ENCODE measurements around the gene DUOX1.

DUOX1 gene

GRCh38 chr15:45174069-45174468 is 44.3 kb downstream of the DUOX1 start:
- FAIRE-seq (no peak), DNase-seq (ENCODE audit: insufficient read length, low spot score) (no peak)
- no peak for TF ChIP-seq TAF1 (IDR thresholded peaks at IDR 0.05; ENCODE audit: low read depth, low read length)
- no peak for TF ChIP-seq POLR2AphosphoS5 (IDR thresholded peaks at IDR 0.05; ENCODE audit: low read depth, low read length)
- TF ChIP-seq POU2F2 (IDR thresholded peaks at IDR 0.05; ENCODE audit: low read depth, low read length): no peak
- TF ChIP-seq SPI1 (IDR thresholded peaks at IDR 0.05; ENCODE audit: low read depth, low read length): no peak
- TF ChIP-seq PAX5 (IDR thresholded peaks at IDR 0.05; ENCODE audit: insufficient read depth, low read length, severe bottlenecking): no peak
- no peak for TF ChIP-seq POLR2A (IDR thresholded peaks at IDR 0.05; ENCODE audit: low read depth, low read length)

GRCh38 chr15:45174577-45174976 is 44.8 kb downstream of the DUOX1 start:
- TF ChIP-seq POLR2AphosphoS5 (IDR thresholded peaks at IDR 0.05; ENCODE audit: low read depth, low read length) (no peak), PAX5 (IDR thresholded peaks at IDR 0.05; ENCODE audit: insufficient read depth, low read length, severe bottlenecking) (no peak), POU2F2 (IDR thresholded peaks at IDR 0.05; ENCODE audit: low read depth, low read length) (no peak), POLR2A (IDR thresholded peaks at IDR 0.05; ENCODE audit: low read depth, low read length) (no peak), SPI1 (IDR thresholded peaks at IDR 0.05; ENCODE audit: low read depth, low read length) (no peak), TAF1 (IDR thresholded peaks at IDR 0.05; ENCODE audit: low read depth, low read length) (no peak)
- DNase-seq (ENCODE audit: insufficient read length, low spot score) (no peak), FAIRE-seq (no peak)

- FAIRE-seq (no peak), DNase-seq (ENCODE audit: insufficient read length, low spot score) (no peak)
- TF ChIP-seq SPI1 (IDR thresholded peaks at IDR 0.05; ENCODE audit: low read depth, low read length): no peak
Observed at GRCh38 chr15:45177285-45177684, 47.5 kb downstream of the DUOX1 start.

- DNase-seq (ENCODE audit: insufficient read length, low spot score): no peak
- FAIRE-seq: peak; percentile 57
- no peak for TF ChIP-seq POU2F2 (IDR thresholded peaks at IDR 0.05; ENCODE audit: low read depth, low read length)
- no peak for TF ChIP-seq TAF1 (IDR thresholded peaks at IDR 0.05; ENCODE audit: low read depth, low read length)
- TF ChIP-seq SPI1 (IDR thresholded peaks at IDR 0.05; ENCODE audit: low read depth, low read length): no peak
- no peak for TF ChIP-seq PAX5 (IDR thresholded peaks at IDR 0.05; ENCODE audit: insufficient read depth, low read length, severe bottlenecking)
- no peak for TF ChIP-seq POLR2A (IDR thresholded peaks at IDR 0.05; ENCODE audit: low read depth, low read length)
- TF ChIP-seq POLR2AphosphoS5 (IDR thresholded peaks at IDR 0.05; ENCODE audit: low read depth, low read length): no peak; the same call in 1 of the 2 replicates
Observed at GRCh38 chr15:45179221-45179985, 49.6 kb downstream of the DUOX1 start.

DNA sequence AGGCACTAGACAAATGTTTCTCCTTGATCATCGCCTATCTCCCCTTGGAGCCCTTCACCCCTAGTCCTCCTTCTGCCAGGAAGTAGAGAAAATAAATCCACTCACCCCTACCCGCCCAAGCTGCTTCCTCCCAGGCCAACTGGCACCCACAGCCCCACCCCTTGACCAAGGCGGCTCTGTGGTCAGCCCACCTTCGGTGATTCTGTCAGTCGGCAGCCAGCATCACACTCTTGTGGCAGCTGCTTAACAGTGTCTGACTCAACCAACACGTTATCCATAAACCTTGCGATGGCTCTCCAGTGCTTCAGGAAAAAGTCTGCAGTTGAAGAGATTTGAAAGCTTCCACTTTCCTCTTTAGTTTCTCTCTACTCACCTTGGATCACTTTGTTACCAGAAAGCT is 50.4 kb downstream of the DUOX1 start:
- FAIRE-seq (no peak), DNase-seq (ENCODE audit: insufficient read length, low spot score) (no peak)
- TF ChIP-seq SPI1 (IDR thresholded peaks at IDR 0.05; ENCODE audit: low read depth, low read length) (no peak), POU2F2 (IDR thresholded peaks at IDR 0.05; ENCODE audit: low read depth, low read length) (no peak), POLR2A (IDR thresholded peaks at IDR 0.05; ENCODE audit: low read depth, low read length) (no peak), TAF1 (IDR thresholded peaks at IDR 0.05; ENCODE audit: low read depth, low read length) (no peak), PAX5 (IDR thresholded peaks at IDR 0.05; ENCODE audit: insufficient read depth, low read length, severe bottlenecking) (no peak), POLR2AphosphoS5 (IDR thresholded peaks at IDR 0.05; ENCODE audit: low read depth, low read length) (no peak)

GRCh38 chr15:45180648-45181436 is 51.0 kb downstream of the DUOX1 start:
- FAIRE-seq: no peak
- no peak for DNase-seq (ENCODE audit: insufficient read length, low spot score)
- TF ChIP-seq POLR2AphosphoS5 (IDR thresholded peaks at IDR 0.05; ENCODE audit: low read depth, low read length): no peak
- no peak for TF ChIP-seq TAF1 (IDR thresholded peaks at IDR 0.05; ENCODE audit: low read depth, low read length)
- no peak for TF ChIP-seq PAX5 (IDR thresholded peaks at IDR 0.05; ENCODE audit: insufficient read depth, low read length, severe bottlenecking)
- TF ChIP-seq POLR2A (IDR thresholded peaks at IDR 0.05; ENCODE audit: low read depth, low read length): no peak
- no peak for TF ChIP-seq POU2F2 (IDR thresholded peaks at IDR 0.05; ENCODE audit: low read depth, low read length)
- no peak for TF ChIP-seq SPI1 (IDR thresholded peaks at IDR 0.05; ENCODE audit: low read depth, low read length)

- TF ChIP-seq PAX5 (IDR thresholded peaks at IDR 0.05; ENCODE audit: insufficient read depth, low read length, severe bottlenecking) (no peak), TAF1 (IDR thresholded peaks at IDR 0.05; ENCODE audit: low read depth, low read length) (no peak), SPI1 (IDR thresholded peaks at IDR 0.05; ENCODE audit: low read depth, low read length) (no peak), POU2F2 (IDR thresholded peaks at IDR 0.05; ENCODE audit: low read depth, low read length) (no peak), POLR2A (IDR thresholded peaks at IDR 0.05; ENCODE audit: low read depth, low read length) (no peak), POLR2AphosphoS5 (IDR thresholded peaks at IDR 0.05; ENCODE audit: low read depth, low read length) (no peak)
- no peak for FAIRE-seq
- DNase-seq (ENCODE audit: insufficient read length, low spot score): no peak
Observed at GRCh38 chr15:45181491-45182285, 51.9 kb downstream of the DUOX1 start.

- DNase-seq (ENCODE audit: insufficient read length, low spot score) (no peak), FAIRE-seq (no peak)
- TF ChIP-seq SPI1 (IDR thresholded peaks at IDR 0.05; ENCODE audit: low read depth, low read length): no peak
- no peak for TF ChIP-seq POLR2AphosphoS5 (IDR thresholded peaks at IDR 0.05; ENCODE audit: low read depth, low read length)
- TF ChIP-seq POU2F2 (IDR thresholded peaks at IDR 0.05; ENCODE audit: low read depth, low read length): no peak
- TF ChIP-seq PAX5 (IDR thresholded peaks at IDR 0.05; ENCODE audit: insufficient read depth, low read length, severe bottlenecking): no peak
- TF ChIP-seq TAF1 (IDR thresholded peaks at IDR 0.05; ENCODE audit: low read depth, low read length): no peak
- no peak for TF ChIP-seq POLR2A (IDR thresholded peaks at IDR 0.05; ENCODE audit: low read depth, low read length)
Observed at GRCh38 chr15:45182996-45183395, 53.2 kb downstream of the DUOX1 start.

- DNase-seq (ENCODE audit: insufficient read length, low spot score) (no peak), FAIRE-seq (no peak)
- TF ChIP-seq POLR2A (IDR thresholded peaks at IDR 0.05; ENCODE audit: low read depth, low read length): no peak
- TF ChIP-seq POU2F2 (IDR thresholded peaks at IDR 0.05; ENCODE audit: low read depth, low read length): no peak
- no peak for TF ChIP-seq POLR2AphosphoS5 (IDR thresholded peaks at IDR 0.05; ENCODE audit: low read depth, low read length)
- no peak for TF ChIP-seq PAX5 (IDR thresholded peaks at IDR 0.05; ENCODE audit: insufficient read depth, low read length, severe bottlenecking)
- no peak for TF ChIP-seq TAF1 (IDR thresholded peaks at IDR 0.05; ENCODE audit: low read depth, low read length)
- no peak for TF ChIP-seq SPI1 (IDR thresholded peaks at IDR 0.05; ENCODE audit: low read depth, low read length)
Observed at GRCh38 chr15:45183511-45183910, 53.7 kb downstream of the DUOX1 start.

Measured in GM12891 (cell line).